OCI-LY7 (cell line): Measurements from ENCODE around the gene SCAMP2. TPM values are rescaled to one million over a fixed set of nuclear protein-coding genes. Genes with fewer than 3 reads are reported as not detected.

Experiments
- BruUV-seq: library from RNA; stranded (reverse); fragments of 400-500 nt; replicated peaks from 2 replicates; lab custom pipeline; 2021; lab: Mats Ljungman, UMichigan
- CTCF ChIA-PET: fragments of 300-600 bp; sonication (Branson Sonifier 250); formaldehyde crosslinking; loops from one replicate; lab custom pipeline; 2022; ENCODE audit warnings: antibody characterized with exemption; ENCODE audit not compliant: unreplicated experiment; lab: Charles Lee
- POLR2A ChIA-PET: fragments of 300-600 bp; sonication (Branson Sonifier 250); formaldehyde crosslinking; loops from one replicate; lab custom pipeline; 2022; ENCODE audit warnings: antibody characterized with exemption; lab: Charles Lee
- DNase-seq: peaks from one replicate; pipeline ENCODE4 v3.0.0-alpha.2; 2015; ENCODE audit warnings: low spot score
- H2AFZ ChIP-seq: fragments of 200-600 bp; sonication (generic), shearing (Covaris generic); 2 replicates; pipeline ENCODE4 v1.6.1; 2014; ENCODE audit warnings: mild to moderate bottlenecking, antibody characterized with exemption, low read length, moderate library complexity
- H3K27ac ChIP-seq: fragments of 200-600 bp; sonication (generic); 2 replicates; pipeline ENCODE4 v1.5.1; 2014; ENCODE audit warnings: mixed run types, low read depth, mild to moderate bottlenecking, moderate library complexity, low read length, inconsistent platforms; ENCODE audit not compliant: poor library complexity, severe bottlenecking
- H3K36me3 ChIP-seq: fragments of 200-600 bp; sonication (generic); 2 replicates; pipeline ENCODE4 v1.6.1; 2014; ENCODE audit warnings: mild to moderate bottlenecking, antibody characterized with exemption, low read length, moderate library complexity, mixed read lengths; ENCODE audit not compliant: insufficient read depth
- H3K4me1 ChIP-seq: fragments of 200-600 bp; sonication (generic); 2 replicates; pipeline ENCODE4 v1.5.1; 2014; ENCODE audit warnings: mild to moderate bottlenecking, low read length; ENCODE audit not compliant: insufficient read depth, poor library complexity, severe bottlenecking
- H3K4me2 ChIP-seq: fragments of 200-600 bp; sonication (generic); 2 replicates; pipeline ENCODE4 v1.6.1; 2014; ENCODE audit warnings: mild to moderate bottlenecking, low read length
- H3K4me3 ChIP-seq: fragments of 200-600 bp; sonication (generic); 2 replicates; pipeline ENCODE4 v1.5.1; 2014; ENCODE audit warnings: mild to moderate bottlenecking, low read depth, low read length; ENCODE audit not compliant: poor library complexity, severe bottlenecking
- H3K79me2 ChIP-seq: fragments of 200-600 bp; sonication (generic); 2 replicates; pipeline ENCODE4 v1.6.1; 2016; ENCODE audit warnings: low read depth, mild to moderate bottlenecking, low read length, moderate library complexity, mixed read lengths; ENCODE audit not compliant: insufficient read depth
- H3K9me2 ChIP-seq: fragments of 200-600 bp; sonication (generic); 2 replicates; pipeline ENCODE4 v1.6.1; 2016; ENCODE audit warnings: mild to moderate bottlenecking, low read length, mixed read lengths; ENCODE audit not compliant: insufficient read depth
- H3K9me3 ChIP-seq: fragments of 200-600 bp; sonication (generic); 2 replicates; pipeline ENCODE4 v1.6.1; 2014; ENCODE audit warnings: mild to moderate bottlenecking, mixed run types, low read length, mixed read lengths
- H4K20me1 ChIP-seq: fragments of 200-600 bp; sonication (generic); 2 replicates; pipeline ENCODE4 v1.6.1; 2014; ENCODE audit warnings: mild to moderate bottlenecking, antibody characterized with exemption, low read length, moderate library complexity, mixed read lengths; ENCODE audit not compliant: insufficient read depth
- EZH2phosphoT487 ChIP-seq: fragments of 200-600 bp; sonication (generic); IDR thresholded peaks from 2 replicates; pipeline ENCODE4 v1.6.1; 2018; ENCODE audit warnings: low read depth, borderline replicate concordance, mild to moderate bottlenecking, mixed run types, antibody characterized with exemption, low read length, moderate library complexity, mixed read lengths
- intact Hi-C: fragments of 100-400 bp; cut with micrococcal nuclease; formaldehyde crosslinking; loops from one replicate; pipeline ENCODE4 v1.10.0; 2022; ENCODE audit not compliant: unreplicated experiment
- total RNA-seq, 2 experiments: library from RNA; depleted of rRNA in 1 of 2; stranded (reverse); fragments of >200 nt in 1 of 2; shearing (Covaris generic) in 1 of 2; gene quantifications; 2 replicates each; pipeline ENCODE4 v1.2.3, GENCODE V29; 2014 to 2022
- TF ChIP-seq, protein P1 (sequence below): fragments of 200-600 bp; sonication (generic); conservative IDR thresholded peaks from 2 replicates; pipeline ENCODE4 v1.5.1; 2014; ENCODE audit warnings: mild to moderate bottlenecking, antibody characterized with exemption, low read length, moderate library complexity, mixed read lengths

SCAMP2 gene
- total RNA-seq, 2 experiments from 2014 or later, result 24.6 to 55.2 TPM

DNA sequence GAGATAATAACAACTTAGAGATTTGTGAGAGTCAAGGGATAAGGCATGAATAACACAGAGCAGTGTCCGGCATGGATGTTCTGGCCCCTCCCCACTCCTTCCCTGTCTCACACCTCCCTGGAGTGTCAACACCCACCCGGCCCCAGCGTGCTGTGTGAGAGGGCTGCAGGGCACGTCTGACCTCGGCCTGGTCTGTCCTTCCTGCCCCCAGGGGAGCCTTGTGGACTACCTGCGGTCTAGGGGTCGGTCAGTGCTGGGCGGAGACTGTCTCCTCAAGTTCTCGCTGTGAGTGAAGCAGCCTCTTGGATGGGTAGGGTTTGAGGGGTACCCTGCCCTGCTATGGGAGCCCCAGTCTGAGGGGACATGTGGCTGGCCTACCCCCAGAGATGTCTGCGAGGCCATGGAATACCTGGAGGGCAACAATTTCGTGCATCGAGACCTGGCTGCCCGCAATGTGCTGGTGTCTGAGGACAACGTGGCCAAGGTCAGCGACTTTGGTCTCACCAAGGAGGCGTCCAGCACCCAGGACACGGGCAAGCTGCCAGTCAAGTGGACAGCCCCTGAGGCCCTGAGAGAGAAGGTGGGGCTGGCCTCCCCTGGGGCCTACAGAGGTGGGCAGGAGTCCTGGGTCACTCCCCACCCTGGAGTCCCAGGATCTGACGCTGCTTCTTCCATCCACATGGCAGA, 71.7 kb downstream of the SCAMP2 start:
- no peak overlapping the region for H3K27ac ChIP-seq
- TF ChIP-seq, protein P1, sequence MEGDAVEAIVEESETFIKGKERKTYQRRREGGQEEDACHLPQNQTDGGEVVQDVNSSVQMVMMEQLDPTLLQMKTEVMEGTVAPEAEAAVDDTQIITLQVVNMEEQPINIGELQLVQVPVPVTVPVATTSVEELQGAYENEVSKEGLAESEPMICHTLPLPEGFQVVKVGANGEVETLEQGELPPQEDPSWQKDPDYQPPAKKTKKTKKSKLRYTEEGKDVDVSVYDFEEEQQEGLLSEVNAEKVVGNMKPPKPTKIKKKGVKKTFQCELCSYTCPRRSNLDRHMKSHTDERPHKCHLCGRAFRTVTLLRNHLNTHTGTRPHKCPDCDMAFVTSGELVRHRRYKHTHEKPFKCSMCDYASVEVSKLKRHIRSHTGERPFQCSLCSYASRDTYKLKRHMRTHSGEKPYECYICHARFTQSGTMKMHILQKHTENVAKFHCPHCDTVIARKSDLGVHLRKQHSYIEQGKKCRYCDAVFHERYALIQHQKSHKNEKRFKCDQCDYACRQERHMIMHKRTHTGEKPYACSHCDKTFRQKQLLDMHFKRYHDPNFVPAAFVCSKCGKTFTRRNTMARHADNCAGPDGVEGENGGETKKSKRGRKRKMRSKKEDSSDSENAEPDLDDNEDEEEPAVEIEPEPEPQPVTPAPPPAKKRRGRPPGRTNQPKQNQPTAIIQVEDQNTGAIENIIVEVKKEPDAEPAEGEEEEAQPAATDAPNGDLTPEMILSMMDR, result no peak
- TF ChIP-seq EZH2phosphoT487, result no peak
- no peaks in the 10 kb centered on the region for H3K9me2 ChIP-seq
- no peak for DNase-seq
- ChIA-PET CTCF (no interaction called here), POLR2A (no interaction called here)
- intact Hi-C loops, result no loop called here
- H4K20me1 ChIP-seq, result peaks cover 10% of the 10 kb centered on the region; the same call in 1 of the 2 replicates
- no peak overlapping the region for H2AFZ ChIP-seq
- BruUV-seq, result no TSS peak
- H3K4me1 ChIP-seq, result peaks cover 42% of the 10 kb centered on the region
- H3K4me3 ChIP-seq, result no peak overlapping the region
- no peaks in the 10 kb centered on the region for H3K9me3 ChIP-seq
- no peak overlapping the region for H3K4me2 ChIP-seq
- H3K36me3 ChIP-seq, result peaks cover 87% of the 10 kb centered on the region
- peaks cover 18% of the 10 kb centered on the region for H3K79me2 ChIP-seq

DNA sequence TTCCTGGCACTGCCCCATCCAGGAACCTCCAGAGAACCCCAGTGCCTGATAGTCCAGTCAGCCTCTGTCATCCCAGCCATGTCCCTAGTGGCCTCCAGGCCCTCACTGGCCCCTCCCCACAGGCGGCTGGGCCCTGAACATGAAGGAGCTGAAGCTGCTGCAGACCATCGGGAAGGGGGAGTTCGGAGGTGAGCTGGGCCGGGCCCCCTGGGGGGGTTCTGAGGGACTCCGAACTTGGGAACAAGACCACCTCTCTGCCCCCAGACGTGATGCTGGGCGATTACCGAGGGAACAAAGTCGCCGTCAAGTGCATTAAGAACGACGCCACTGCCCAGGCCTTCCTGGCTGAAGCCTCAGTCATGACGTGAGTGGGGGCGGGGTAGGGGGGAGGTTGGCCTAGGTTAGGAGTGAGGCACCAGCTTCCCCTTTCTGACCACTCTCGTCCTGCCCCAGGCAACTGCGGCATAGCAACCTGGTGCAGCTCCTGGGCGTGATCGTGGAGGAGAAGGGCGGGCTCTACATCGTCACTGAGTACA, 72.5 kb downstream of the SCAMP2 start:
- ChIA-PET CTCF (no interaction called here), POLR2A (interaction anchor here (0.8 to 0.9 kb wide), 2 partner anchors 23 to 104 kb away, joined by 3 read pairs; no protein-coding TSS in a partner anchor)
- no peak for DNase-seq
- intact Hi-C loops, result loop anchor here (1.0 kb wide), 4 partner anchors 19 to 165 kb away; no protein-coding TSS in a partner anchor
- H2AFZ ChIP-seq, result no peak overlapping the region
- BruUV-seq, result no TSS peak
- H3K4me3 ChIP-seq, result no peak overlapping the region
- peaks cover 26% of the 10 kb centered on the region for H3K79me2 ChIP-seq
- H4K20me1 ChIP-seq, result peaks cover 10% of the 10 kb centered on the region; the same call in 1 of the 2 replicates
- H3K4me2 ChIP-seq, result no peak overlapping the region
- peaks cover 48% of the 10 kb centered on the region for H3K4me1 ChIP-seq
- peaks cover 92% of the 10 kb centered on the region for H3K36me3 ChIP-seq
- no peaks in the 10 kb centered on the region for H3K9me3 ChIP-seq
- TF ChIP-seq, protein P1, result no peak
- TF ChIP-seq EZH2phosphoT487, result no peak
- H3K9me2 ChIP-seq, result no peaks in the 10 kb centered on the region
- no peak overlapping the region for H3K27ac ChIP-seq
